Progenitor cell of endocrine pancreas (in vitro differentiated cells): ENCODE data around the gene SH3BP5L. TPM values are rescaled to one million over a fixed set of nuclear protein-coding genes. Genes with fewer than 3 reads are reported as not detected.

Source experiments
- DNase-seq: peaks from one replicate; pipeline ENCODE4 v3.0.0; 2021; ENCODE audit warnings: low spot score; ENCODE audit not compliant: unreplicated experiment
- H3K27ac Mint-ChIP-seq: 2 replicates; pipeline ENCODE4 v1.8.0; 2021; ENCODE audit warnings: mild to moderate bottlenecking, moderate library complexity, mixed read lengths
- H3K27me3 Mint-ChIP-seq: 2 replicates; pipeline ENCODE4 v1.8.0; 2021; ENCODE audit warnings: mixed read lengths
- H3K36me3 Mint-ChIP-seq: 2 replicates; pipeline ENCODE4 v1.8.0; 2022; ENCODE audit warnings: mixed read lengths; ENCODE audit not compliant: insufficient read depth
- H3K4me1 Mint-ChIP-seq: 2 replicates; pipeline ENCODE4 v1.8.0; 2021; ENCODE audit warnings: low read depth, mixed read lengths
- H3K4me3 Mint-ChIP-seq: 2 replicates; pipeline ENCODE4 v1.8.0; 2021; ENCODE audit warnings: low read depth, mild to moderate bottlenecking, moderate library complexity, mixed read lengths
- H3K9me3 Mint-ChIP-seq: 2 replicates; pipeline ENCODE4 v1.8.0; 2021; ENCODE audit warnings: low read depth, mixed read lengths
- total RNA-seq: library from RNA; stranded (reverse); gene quantifications from 2 replicates; pipeline ENCODE4 v1.2.1, GENCODE V29; 2021
- TF ChIP-seq, protein P1 (sequence below): fragments of 200-600 bp; sonication (generic); IDR thresholded peaks from one replicate; pipeline ENCODE4 v1.5.0; 2021; ENCODE audit warnings: antibody characterized with exemption, mild to moderate bottlenecking; ENCODE audit not compliant: unreplicated experiment

SH3BP5L gene
- total RNA-seq, 1 donor from 2014 or later = 32.5 TPM

DNA sequence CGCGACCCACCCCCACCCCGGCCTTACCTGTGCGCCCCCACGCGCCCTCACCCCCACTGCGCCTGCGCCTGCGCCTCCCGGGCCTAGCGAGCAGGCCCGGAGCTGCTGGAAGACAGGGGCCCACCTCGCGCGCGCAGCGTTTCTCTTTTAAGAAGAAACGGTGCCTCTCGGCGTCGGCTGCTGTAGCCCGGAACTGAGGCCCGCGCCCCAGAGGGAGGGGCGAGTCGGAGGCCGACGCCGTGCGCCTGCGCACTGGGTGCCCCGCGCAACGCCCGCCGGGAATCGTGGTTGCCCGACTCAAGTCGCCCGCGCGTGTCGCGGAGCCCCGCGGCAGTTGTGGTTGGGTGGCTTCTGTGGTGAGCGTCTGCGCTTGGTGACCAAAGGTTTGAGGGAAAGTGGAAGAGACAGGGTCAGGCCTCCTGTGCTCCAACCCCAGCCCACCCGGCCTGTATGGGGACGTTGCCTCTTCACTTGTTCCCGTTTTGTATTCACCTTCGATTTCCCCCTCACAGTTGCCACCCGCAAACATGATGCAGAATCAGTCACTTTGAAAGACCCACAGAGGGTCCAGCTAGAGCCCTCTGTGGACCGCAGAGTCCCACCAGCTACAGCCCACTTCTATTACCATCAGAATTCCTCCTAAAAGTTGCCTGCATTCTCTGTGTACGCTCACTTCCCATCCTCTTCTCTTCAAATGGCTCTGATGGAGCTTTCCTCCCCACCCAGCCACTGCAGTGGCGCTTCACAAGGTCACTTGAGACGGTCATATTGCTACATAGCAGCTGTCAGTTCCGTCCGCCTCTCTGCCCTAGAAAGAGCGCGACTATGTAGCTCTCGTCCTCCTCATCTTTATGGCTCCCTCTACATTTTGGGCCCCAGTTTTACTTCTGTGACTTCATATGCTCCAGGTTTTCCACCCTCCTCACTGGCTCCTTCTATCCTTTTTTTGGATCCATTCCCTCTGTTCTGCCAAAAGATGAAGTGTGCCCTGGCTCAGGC lies 33.5 kb upstream of the SH3BP5L start, which contains the start of gene ZNF692:
TSS of gene ZNF692 (minus strand) at position 195 of the 999 bp plus-strand sequence. CDS start 776 bp downstream, outside the sequence.
- Mint-ChIP-seq H3K4me3 (peak within 1 kb of the TSS; percentile 84), H3K27me3 (peaks cover 25% of the 10 kb centered on the region), H3K27ac (peak within 1 kb of the TSS; percentile 99)

DNA sequence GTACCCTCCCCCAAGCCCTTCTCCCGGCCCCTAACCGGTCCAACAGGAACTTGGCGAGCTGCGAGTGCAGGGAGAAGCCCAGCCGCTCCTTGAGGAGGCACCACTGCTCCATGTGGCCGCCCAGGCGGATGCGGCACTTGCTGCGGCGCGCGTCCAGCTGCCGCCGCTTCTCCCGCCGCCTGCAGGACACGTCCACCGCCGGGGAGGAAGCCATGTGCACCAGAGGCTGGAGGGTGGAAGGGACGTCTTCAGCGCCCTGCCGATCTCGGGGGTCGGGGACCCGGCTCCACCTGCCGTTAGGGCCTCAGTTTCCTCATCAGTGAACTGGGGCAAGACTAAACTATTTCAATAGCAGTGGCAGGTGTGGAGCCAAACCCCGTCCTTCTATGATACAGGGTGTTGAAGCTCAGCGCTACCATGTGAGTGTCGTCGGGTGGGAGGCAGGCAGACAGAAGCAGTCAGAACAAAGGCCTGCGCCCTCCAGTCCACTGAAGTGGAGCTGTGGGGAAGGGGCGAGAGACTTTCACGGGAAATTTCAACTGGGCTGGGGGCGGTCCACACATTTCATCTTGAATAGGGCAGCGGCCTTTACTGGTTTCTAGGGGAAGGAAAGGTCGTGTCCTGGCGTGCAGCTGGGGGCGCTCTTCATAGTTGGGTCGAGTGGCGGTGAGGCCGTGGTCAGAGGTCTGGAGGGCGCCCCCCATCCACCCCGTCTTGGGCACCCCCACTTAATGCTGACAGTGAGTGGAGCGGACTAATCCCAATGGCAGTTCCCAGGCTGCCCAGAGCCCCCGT lies 32.6 kb upstream of the SH3BP5L start:
- H3K36me3 Mint-ChIP-seq = peaks cover 11% of the 10 kb centered on the region

More for the DNA sequence above, 33.5 kb upstream of the SH3BP5L start, which contains the start of gene ZNF692:
- peaks cover 9% of the 10 kb centered on the region for H3K36me3 Mint-ChIP-seq
- H3K9me3 Mint-ChIP-seq = no peaks in the 10 kb centered on the region
- peak; percentile 90 for DNase-seq
- H3K4me1 Mint-ChIP-seq = peaks cover 27% of the 10 kb centered on the region
- TF ChIP-seq, protein P1, sequence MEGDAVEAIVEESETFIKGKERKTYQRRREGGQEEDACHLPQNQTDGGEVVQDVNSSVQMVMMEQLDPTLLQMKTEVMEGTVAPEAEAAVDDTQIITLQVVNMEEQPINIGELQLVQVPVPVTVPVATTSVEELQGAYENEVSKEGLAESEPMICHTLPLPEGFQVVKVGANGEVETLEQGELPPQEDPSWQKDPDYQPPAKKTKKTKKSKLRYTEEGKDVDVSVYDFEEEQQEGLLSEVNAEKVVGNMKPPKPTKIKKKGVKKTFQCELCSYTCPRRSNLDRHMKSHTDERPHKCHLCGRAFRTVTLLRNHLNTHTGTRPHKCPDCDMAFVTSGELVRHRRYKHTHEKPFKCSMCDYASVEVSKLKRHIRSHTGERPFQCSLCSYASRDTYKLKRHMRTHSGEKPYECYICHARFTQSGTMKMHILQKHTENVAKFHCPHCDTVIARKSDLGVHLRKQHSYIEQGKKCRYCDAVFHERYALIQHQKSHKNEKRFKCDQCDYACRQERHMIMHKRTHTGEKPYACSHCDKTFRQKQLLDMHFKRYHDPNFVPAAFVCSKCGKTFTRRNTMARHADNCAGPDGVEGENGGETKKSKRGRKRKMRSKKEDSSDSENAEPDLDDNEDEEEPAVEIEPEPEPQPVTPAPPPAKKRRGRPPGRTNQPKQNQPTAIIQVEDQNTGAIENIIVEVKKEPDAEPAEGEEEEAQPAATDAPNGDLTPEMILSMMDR = no peak

DNA sequence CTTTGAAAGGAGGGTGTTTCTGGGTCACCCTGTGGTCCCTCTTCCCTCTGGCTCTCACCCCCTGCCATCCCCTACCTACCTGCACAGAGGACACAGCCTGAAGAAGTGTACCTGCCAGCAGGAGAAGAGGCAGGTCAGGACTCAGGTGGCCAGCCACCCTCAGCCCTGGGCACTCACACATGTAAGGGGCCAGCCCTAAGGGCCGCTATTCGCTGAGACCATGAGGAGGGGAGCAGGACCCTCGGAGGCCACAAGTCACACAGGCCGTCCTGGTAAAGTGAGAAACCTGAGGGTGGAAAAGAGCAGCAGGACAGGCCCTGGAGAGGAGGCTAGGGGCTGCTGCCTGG lies 32.0 kb upstream of the SH3BP5L start:
- Mint-ChIP-seq H3K36me3 (peaks cover 11% of the 10 kb centered on the region), H3K27ac (peak overlapping the region; percentile 99), H3K4me1 (peaks cover 19% of the 10 kb centered on the region)

More for the DNA sequence above, 32.6 kb upstream of the SH3BP5L start:
- TF ChIP-seq, protein P1 = peak; percentile 54
- peak; percentile 80 for DNase-seq
- H3K27ac Mint-ChIP-seq = peak overlapping the region; percentile 99
- no peaks in the 10 kb centered on the region for H3K9me3 Mint-ChIP-seq
- H3K27me3 Mint-ChIP-seq = peaks cover 25% of the 10 kb centered on the region
- peaks cover 22% of the 10 kb centered on the region for H3K4me1 Mint-ChIP-seq
- peak overlapping the region; percentile 84 for H3K4me3 Mint-ChIP-seq

DNA sequence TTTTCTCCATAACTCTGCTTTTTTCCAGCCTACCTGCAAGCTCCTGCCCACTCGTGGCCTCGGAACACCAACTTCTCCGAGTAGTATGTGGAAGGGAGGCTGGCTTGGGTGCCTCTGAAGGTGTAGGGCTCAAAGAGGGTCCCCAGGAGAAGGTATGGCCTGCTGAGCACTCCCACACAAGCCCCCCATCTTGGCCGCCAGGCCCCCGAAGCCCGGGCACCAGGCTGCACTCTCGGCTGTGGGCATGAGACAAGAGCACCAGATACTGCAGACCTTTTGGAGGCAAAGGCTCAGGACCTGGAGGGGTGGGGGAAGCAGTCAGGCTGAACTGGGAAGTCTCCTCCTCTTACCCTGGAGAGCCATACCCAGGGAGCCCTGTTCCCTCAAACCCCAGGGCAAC lies 31.5 kb upstream of the SH3BP5L start:
- H3K27ac Mint-ChIP-seq = peak overlapping the region; percentile 99
- peaks cover 16% of the 10 kb centered on the region for H3K27me3 Mint-ChIP-seq
- peak overlapping the region; percentile 84 for H3K4me3 Mint-ChIP-seq

More for the DNA sequence above, 32.0 kb upstream of the SH3BP5L start:
- H3K4me3 Mint-ChIP-seq = peak overlapping the region; percentile 84
- no peak for DNase-seq
- TF ChIP-seq, protein P1 = no peak
- H3K9me3 Mint-ChIP-seq = no peaks in the 10 kb centered on the region
- H3K27me3 Mint-ChIP-seq = peaks cover 21% of the 10 kb centered on the region

More for the DNA sequence above, 31.5 kb upstream of the SH3BP5L start:
- Mint-ChIP-seq H3K4me1 (peaks cover 15% of the 10 kb centered on the region), H3K9me3 (no peaks in the 10 kb centered on the region), H3K36me3 (peaks cover 11% of the 10 kb centered on the region)
- no peak for DNase-seq
- TF ChIP-seq, protein P1 = no peak
